Measurements from ENCODE around the gene ACYP1. TPM values are rescaled to one million over a fixed set of nuclear protein-coding genes. Genes with fewer than 3 reads are reported as not detected.

ACYP1 gene
- total RNA-seq, 1 experiment from 2014 or later, result 50.2 TPM

DNA sequence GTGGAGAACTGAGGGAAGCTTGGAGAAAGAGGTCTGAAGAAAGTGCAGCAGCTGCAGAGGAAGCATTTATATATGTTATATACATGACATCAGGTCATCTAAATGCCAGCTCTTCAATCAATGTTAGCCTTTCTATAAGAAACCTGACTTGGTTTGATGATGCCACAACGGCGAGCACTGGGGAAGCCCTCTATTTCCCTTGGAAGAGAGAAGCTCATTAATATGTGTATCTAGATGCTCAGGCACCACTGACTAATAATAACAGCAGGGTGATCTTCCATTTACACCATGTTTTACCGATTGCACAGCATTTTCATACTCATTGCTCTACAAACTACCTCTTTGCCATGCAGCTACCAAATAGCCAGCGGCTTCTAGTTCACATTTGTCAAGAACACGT lies 811 bp downstream of the ACYP1 start:
- BruUV-seq (replicated peaks), result TSS peak; percentile 53

DNA sequence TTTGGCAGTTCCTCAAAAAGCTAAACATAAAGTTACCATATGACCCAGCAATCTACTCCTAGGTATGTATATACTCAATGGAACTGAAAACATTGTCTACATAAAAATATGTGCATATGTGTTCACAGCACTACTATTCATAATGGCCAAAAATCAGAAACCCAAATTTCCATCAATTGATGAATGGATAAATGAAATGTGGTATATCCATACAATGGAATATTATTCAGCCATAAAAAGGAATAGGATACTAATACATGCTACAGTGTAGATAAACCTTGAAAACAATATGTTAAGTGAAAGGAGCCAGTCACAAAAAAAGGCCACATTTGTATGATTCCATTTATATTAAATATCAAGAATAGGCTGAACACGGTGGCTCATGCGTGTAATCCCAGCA lies 3.4 kb downstream of the ACYP1 start:
- CTCF ChIA-PET, result no interaction called here
- Histone ChIP-seq H3K36me3 (ENCODE audit: insufficient read depth, low read length, poor library complexity, severe bottlenecking) (peaks cover 19% of the 10 kb centered on the region), H3K4me3 (ENCODE audit: low read depth, low read length, poor library complexity, severe bottlenecking) (no peak overlapping the region), H3K9me3 (ENCODE audit: low read depth, low read length, poor library complexity, severe bottlenecking) (peaks cover 8% of the 10 kb centered on the region), H3K4me1 (ENCODE audit: insufficient read depth, low read length, poor library complexity, severe bottlenecking) (peaks cover 4% of the 10 kb centered on the region), H3K27ac (ENCODE audit: low read depth, low read length, poor library complexity, severe bottlenecking) (no peak overlapping the region), H3K27me3 (replicated peaks; ENCODE audit: insufficient read depth, low read depth, low read length, poor library complexity) (no peaks in the 10 kb centered on the region)
- no TSS peak for BruUV-seq (replicated peaks)
- TF ChIP-seq EZH2 (IDR thresholded peaks at IDR 0.05; ENCODE audit: borderline replicate concordance, low read depth, low read length, poor library complexity, severe bottlenecking), result no peak
- TF ChIP-seq, protein P1, sequence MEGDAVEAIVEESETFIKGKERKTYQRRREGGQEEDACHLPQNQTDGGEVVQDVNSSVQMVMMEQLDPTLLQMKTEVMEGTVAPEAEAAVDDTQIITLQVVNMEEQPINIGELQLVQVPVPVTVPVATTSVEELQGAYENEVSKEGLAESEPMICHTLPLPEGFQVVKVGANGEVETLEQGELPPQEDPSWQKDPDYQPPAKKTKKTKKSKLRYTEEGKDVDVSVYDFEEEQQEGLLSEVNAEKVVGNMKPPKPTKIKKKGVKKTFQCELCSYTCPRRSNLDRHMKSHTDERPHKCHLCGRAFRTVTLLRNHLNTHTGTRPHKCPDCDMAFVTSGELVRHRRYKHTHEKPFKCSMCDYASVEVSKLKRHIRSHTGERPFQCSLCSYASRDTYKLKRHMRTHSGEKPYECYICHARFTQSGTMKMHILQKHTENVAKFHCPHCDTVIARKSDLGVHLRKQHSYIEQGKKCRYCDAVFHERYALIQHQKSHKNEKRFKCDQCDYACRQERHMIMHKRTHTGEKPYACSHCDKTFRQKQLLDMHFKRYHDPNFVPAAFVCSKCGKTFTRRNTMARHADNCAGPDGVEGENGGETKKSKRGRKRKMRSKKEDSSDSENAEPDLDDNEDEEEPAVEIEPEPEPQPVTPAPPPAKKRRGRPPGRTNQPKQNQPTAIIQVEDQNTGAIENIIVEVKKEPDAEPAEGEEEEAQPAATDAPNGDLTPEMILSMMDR (conservative IDR thresholded peaks at IDR 0.05; ENCODE audit: low read depth, low read length), result no peak
- POLR2A ChIA-PET (ENCODE audit: low non-redundant PET), result no interaction called here
- no peak for DNase-seq (ENCODE audit: low spot score)
- intact Hi-C loops (cut with micrococcal nuclease; ENCODE audit: unreplicated experiment), result no loop called here

More for the DNA sequence above, 811 bp downstream of the ACYP1 start:
- Histone ChIP-seq H3K4me1 (ENCODE audit: insufficient read depth, low read length, poor library complexity, severe bottlenecking) (peaks cover 4% of the 10 kb centered on the region), H3K27ac (ENCODE audit: low read depth, low read length, poor library complexity, severe bottlenecking) (no peak overlapping the region), H3K36me3 (ENCODE audit: insufficient read depth, low read length, poor library complexity, severe bottlenecking) (peaks cover 19% of the 10 kb centered on the region), H3K27me3 (replicated peaks; ENCODE audit: insufficient read depth, low read depth, low read length, poor library complexity) (no peaks in the 10 kb centered on the region), H3K9me3 (ENCODE audit: low read depth, low read length, poor library complexity, severe bottlenecking) (peaks cover 8% of the 10 kb centered on the region), H3K4me3 (ENCODE audit: low read depth, low read length, poor library complexity, severe bottlenecking) (peak overlapping the region; percentile 71)
- TF ChIP-seq EZH2 (IDR thresholded peaks at IDR 0.05; ENCODE audit: borderline replicate concordance, low read depth, low read length, poor library complexity, severe bottlenecking), result no peak
- TF ChIP-seq, protein P1 (conservative IDR thresholded peaks at IDR 0.05; ENCODE audit: low read depth, low read length), result no peak
- ChIA-PET CTCF (interaction anchor here (0.6 to 1.6 kb wide), 2 partner anchors 118 to 232 kb away, joined by 5 to 7 read pairs; no protein-coding TSS in a partner anchor), POLR2A (ENCODE audit: low non-redundant PET) (interaction anchor here (0.7 kb wide), 1 partner anchor 653 kb away, joined by 11 read pairs; no protein-coding TSS in a partner anchor)
- no peak for DNase-seq (ENCODE audit: low spot score)
- intact Hi-C loops (cut with micrococcal nuclease; ENCODE audit: unreplicated experiment), result no loop called here

DNA sequence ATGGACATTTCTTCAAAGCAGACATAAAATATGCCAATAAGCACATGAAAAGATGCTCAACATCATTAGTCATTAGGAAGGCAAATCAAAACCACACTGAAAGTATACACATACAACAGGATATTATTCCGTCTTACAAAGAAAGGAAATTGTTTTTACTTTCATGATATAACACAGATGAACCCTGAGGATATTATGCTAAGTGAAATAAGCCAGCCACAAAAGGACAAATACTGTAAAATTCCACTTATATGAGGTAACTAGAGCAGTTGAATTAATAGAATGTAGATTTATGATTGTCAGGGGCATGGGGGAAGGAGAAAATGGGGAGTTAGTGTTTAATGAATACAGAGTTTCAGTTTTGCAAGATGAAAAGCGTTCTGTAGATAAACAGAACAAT lies 4.2 kb downstream of the ACYP1 start:
- Histone ChIP-seq H3K27ac (ENCODE audit: low read depth, low read length, poor library complexity, severe bottlenecking) (no peak overlapping the region), H3K4me3 (ENCODE audit: low read depth, low read length, poor library complexity, severe bottlenecking) (no peak overlapping the region), H3K36me3 (ENCODE audit: insufficient read depth, low read length, poor library complexity, severe bottlenecking) (peaks cover 19% of the 10 kb centered on the region), H3K9me3 (ENCODE audit: low read depth, low read length, poor library complexity, severe bottlenecking) (peaks cover 8% of the 10 kb centered on the region), H3K27me3 (replicated peaks; ENCODE audit: insufficient read depth, low read depth, low read length, poor library complexity) (no peaks in the 10 kb centered on the region), H3K4me1 (ENCODE audit: insufficient read depth, low read length, poor library complexity, severe bottlenecking) (peaks cover 7% of the 10 kb centered on the region)
- no peak for DNase-seq (ENCODE audit: low spot score)
- BruUV-seq (replicated peaks), result no TSS peak
- no peak for TF ChIP-seq EZH2 (IDR thresholded peaks at IDR 0.05; ENCODE audit: borderline replicate concordance, low read depth, low read length, poor library complexity, severe bottlenecking)
- TF ChIP-seq, protein P1 (conservative IDR thresholded peaks at IDR 0.05; ENCODE audit: low read depth, low read length), result no peak
- CTCF ChIA-PET, result no interaction called here
- intact Hi-C loops (cut with micrococcal nuclease; ENCODE audit: unreplicated experiment), result no loop called here
- POLR2A ChIA-PET (ENCODE audit: low non-redundant PET), result no interaction called here

Measured in A673 (cell line).